GM21717 (cell line): ENCODE measurements around the gene AACS.

Source experiments
- ATAC-seq: cut with Tn5 transposase; IDR thresholded peaks from one replicate; pipeline ENCODE4 v1.9.1; 2021; ENCODE audit warnings: mild to moderate bottlenecking, moderate library complexity; ENCODE audit not compliant: unreplicated experiment

AACS gene

DNA sequence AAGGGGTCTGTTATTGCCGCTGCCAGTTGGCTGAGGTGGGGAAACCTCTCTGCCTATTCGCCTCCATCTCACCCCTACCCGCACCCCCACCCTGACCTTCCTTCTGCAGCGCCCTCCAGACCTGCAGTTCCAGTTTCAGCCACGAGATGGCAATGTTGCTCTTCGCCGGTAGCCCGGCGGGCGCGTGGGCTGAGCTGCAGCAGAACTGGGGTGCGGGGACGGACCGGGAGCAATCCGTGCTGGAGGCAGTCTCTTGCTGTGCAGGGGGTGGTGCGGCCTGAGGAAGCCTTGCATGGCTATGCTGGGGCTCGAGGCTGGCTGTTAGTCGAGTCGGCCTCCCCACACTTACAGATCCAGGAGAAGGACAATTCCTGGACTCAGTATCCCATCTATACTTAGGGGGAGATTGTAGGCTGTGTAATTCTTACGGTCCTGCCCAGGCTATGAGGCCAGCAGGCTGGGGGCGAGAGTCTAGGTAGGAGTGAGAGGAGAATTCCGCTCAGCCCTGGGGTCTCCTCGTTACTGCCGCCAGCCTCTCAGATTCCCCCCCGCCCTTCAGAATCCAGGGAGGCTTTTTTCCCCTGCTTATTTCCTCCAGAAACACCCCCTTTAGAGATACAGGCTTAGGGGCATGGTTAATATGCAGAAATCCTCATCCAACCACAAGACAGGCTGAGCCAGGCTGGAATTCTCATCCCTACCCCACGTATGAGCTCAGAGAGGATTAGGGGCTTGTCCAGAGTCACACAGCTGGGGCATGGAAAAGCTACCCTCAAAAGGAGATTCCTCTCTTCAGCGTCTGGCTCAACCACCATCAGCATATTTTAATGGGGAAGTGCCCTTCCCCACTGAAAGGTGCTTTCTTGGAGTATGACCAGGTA is 118.2 kb downstream of the AACS start:
- ATAC-seq = peak; percentile 75

DNA sequence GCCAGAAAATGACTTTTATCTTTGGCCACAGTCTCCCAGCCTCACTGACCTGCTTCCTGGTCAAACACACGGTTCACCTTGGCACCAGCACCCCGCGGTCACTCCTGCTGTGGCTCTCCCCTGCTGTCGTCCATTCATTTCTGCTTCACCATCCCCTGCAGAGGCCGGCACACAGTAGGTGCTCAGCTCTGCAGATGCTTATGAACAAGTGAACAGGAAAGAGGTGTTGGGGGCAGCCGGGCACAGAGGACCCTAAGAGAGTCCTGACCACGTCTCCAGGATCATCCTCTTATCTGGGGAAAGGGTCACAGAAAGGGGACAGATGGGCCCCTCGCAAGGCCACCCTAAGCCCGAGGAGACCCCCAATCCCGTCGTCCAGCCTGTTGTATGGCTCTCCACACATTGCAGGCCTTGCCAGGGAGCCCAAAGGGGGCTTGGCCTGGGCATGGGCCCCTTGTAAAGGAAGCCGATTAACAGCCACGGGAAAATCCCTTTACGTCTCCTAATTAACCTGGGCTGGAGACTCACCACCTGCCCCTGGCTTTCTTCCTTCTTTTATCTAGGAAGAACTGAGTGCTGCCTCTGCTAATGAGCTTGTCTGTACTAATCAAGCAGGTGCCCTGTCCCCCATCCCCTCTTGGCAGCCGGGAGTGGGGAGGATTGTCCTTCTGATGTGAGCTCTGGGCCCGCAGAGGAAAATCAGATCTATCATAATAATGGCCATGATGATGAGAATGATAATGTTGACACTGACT is 119.2 kb downstream of the AACS start:
- no peak for ATAC-seq

DNA sequence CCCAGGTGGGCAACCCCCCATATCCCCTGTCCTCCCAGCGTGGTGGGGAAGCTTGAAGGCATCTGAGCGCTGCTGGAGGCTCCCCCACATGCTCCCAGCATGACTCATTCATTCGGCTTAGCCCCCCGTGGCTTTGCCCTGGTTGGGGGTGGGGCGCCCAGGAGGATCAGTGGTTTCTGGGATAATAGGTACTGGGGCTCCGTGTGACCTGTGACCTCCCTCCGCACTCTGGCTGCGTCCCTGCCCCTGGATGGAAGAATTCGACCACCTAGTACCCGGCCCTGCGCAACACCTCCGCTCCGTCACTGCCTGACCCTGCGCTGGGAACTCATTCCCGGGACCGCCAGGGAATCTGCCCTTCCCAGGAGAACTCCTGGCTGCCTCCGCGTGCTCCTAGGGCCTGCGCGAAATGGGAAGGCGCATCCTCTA is 120.1 kb downstream of the AACS start:
- ATAC-seq = no peak

DNA sequence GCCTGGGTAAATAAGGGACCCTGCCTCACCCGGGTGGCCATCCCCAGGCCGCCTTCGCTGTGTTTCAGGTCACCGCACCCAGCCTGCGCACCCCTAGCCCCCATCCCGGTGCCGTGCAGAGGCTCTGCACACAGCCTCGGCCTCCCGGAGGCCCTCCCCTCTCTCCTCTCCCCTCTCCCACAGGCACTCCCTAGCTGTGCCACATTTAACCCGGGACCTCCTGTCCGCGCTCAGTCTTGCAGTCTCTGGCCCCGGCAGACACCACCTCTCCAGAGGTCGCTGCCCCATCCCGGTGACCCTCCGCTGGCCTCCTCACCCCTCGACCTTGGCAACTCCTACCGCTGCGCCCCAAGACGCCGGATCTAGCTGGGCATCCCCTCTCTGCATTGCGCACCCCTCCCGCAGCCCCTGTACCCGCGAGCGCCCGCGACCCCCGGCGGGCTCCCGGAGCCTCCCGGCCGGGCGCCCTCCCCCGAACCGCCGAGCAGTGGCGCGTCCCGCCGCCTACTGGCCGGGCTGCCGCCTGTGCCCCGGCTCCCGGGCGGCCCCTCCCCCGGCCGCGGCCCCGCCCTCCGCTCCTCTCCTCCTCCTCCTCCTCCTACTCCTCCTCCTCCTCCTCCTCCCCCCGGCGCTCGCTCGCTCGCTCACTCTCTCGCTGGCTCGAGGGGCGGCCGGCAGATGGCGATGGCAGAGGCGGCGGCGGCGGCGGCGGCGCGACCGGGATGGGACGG is 120.7 kb downstream of the AACS start, which contains the start of gene TMEM132B:
Gene TMEM132B, plus strand, starts transcription at position 647 of the 731 bp plus-strand sequence.
- ATAC-seq = peak; percentile 56

DNA sequence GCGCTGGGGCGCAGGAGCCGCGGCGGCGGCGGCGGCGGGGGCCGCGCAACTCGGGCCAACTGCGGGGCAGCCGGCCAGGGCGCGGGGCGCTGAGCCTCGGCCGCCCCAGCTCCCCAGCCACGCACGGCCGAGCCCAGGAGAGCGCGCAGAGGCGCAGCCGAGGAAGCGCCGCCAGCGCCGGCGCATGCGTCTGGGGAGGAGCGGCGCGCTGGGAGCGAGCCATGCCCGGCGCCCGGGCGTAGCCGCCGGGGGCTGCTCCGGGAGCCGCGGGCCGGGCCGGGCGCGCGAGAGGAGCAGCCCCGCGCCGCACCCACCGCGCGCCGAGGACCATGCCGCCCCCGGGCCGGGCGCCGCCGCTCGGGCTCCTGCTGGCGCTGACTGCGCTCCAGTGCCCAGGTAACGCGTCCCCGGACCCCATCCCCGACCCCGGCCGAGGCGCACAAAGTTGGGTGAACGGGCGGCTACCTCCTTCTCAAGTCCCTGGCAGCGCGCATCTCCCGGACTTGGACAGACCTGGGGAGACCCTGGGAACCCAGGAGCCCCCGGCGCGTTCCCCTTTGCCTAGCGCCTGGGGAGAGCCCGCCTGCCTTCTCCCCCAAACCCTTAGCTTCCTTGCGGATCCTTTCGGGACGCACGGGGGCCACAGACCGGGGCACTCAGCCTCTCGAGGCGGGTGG is 121.4 kb downstream of the AACS start:
- peak; percentile 27 for ATAC-seq

DNA sequence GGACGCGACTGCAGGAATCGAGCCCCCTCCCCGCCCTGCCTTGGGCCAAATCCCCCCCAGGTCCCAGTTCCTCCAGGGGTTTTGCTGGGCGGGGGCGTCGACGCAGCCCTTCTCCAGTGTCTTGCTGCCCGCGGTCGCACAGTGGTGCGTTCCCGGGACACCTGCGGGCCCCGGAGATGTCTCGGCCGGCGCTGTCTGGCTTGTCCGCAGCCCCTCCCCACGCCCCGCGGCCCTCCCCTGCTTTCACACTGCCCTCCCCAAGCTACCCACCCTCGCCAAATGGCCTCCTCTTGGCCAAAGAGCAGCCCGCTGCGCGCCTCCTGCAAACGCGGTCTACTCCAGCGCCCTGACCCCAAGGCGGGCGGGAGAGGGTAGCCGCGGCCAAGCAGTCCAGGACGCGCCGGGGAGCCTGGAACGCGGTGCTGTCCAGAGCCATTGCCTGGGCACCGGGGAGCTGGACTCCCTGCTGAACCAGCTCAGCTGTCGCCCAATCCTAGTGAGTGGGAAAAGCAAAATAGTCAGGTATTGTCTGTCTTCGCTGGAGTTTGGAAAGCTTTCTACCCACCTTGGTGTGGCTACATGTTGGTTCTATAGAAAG is 122.0 kb downstream of the AACS start:
- ATAC-seq = no peak

DNA sequence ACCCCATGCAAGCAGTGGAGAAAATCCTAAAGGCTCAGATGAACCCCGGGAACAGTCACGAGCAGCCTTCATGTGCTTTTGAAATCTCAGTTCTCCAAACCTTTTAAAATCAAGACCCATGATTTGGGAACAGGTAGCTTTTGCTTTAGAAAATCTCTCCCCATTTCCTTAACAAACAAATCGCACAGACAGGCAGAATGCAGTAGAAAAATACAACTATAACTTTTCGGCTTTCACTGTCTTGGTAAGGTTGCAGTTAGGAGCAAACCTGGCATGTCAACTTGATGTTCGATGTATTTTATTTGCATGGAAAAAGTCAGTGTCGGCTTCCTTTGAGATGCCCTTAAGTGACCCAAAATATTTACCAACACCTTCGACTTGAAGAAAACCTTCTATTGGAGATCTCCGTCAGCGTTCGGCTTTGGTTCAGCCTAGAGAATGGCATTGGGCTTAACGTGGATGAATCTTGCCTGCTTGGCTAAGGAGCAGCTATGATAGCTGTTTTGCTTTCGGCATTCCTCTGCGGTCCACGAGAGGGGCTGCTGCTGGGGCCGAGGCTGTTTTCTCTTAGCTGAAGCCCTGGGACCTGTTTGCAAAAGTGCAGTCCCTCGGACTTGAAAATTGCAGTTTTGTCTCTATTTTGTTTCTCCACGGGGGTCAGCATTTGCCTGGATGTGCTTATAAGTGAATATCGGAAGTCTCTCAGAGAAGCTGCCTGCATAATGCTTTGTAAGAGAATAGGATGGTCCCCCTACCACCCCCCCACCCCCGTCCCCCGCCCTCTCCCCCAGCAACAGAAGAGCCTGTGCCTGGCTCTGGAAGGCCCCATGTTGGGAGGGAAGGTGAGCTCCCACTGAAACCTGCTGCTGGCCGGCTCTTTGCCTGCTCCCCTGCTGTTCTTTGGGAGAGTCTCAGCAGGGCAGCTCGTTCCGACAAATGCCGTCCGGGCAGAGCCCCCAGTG is 122.8 kb downstream of the AACS start:
- ATAC-seq = no peak

DNA sequence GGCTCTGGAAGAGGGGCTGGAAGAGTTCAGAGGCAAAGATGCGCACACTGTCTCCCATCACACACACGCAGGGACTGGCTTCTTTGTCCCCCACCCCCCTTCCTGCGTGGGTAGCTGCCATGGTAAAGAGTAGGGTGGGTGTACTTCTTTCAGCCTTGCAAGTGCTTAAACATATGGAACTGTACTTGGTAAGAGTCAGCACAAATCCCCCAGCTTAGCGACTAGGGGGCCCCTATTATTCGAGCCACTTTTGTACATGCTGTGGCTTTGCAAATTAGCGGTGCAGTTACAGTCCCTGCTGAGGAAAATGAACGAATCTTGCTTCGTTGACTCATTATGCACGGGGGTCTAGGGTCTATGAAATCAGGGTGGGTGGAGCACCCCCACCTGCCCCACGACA is 123.8 kb downstream of the AACS start:
- ATAC-seq = no peak

DNA sequence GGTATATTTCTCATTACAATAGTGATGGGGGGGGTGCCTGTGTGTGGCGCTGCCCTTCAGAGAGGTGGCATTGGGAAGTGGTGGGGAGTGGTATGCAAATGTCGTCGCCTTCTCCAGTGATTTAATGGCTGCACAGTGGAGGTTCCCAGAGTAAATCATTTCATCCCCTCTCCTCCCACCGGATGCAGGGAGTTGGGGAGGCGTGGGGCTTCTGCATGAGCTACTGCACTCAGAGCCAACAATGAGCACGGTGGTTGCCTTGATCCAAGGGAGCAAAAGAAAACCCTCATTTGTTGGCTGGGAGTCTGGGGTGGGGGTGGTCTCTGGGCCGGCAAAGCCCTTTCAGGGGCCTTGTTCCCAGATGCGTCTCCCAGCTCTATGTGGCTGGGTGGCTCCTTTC is 124.3 kb downstream of the AACS start:
- ATAC-seq = no peak

DNA sequence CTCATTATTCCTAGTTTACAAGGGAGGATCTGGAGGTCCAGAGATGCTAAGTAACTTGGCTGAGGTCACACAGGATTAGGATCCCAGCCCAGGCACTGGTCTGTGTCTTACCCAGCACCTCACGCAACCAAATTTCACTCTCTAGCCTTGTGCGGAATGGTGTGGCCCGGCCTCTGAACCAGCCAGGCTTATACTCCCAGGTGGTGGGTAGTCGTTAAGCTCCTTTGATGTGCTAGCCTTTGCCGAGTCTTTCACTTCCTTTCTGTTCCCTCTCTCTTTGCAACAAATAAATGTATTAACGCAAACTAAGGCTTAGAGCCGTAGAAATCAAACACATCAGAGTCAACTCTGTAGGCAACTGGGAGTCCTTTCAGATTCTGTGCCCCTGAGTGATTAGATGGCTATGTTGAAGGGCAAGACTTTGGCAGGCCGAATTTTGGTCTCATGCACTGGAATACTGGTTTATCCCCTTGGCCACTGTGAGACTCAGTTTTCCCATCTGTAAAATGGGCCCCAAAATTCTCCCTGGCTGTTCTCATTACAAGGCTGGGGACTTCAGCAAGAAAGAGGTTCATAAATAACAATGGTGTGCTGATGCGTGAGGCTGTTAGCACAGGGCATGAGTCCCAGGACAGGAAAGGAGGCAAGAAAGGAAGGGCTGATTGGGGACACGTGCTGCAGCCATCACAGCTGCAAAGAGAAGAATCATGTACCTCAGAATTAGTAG is 126.3 kb downstream of the AACS start:
- no peak for ATAC-seq

DNA sequence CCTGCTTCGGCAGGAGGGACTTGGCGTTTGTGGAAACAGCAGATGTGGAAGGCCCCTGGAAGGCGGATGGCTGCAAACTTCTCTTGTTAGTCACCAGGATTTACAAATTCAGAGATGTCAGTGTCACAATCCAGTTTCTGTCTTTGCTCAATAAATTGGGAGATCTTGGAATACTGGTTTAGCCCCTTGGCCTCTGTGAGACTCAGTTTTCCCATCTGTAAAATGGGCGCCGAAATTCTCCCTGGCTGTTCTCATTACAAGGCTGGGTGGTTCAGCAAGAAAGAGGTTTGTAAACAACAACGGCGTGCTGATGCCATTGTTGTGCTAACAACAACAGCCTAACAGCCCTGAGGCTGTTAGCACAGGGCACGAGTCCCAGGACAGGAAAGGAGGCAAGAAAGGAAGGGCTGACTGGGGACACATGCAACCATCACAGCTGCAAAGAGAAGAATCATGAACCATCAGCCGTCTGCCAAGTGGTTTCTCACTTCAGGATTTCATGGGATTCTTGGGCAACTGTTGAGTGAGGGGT is 127.5 kb downstream of the AACS start:
- ATAC-seq = no peak
